HG03520 (cell line): ENCODE results near the gene OR8J3.
"Not testable (repeated sequence)": the region's sequence is repeated elsewhere in the genome, so short reads cannot be mapped to it uniquely, and the experiment has no call there.

Experiments used
- ATAC-seq: cut with Tn5 transposase; IDR thresholded peaks from one replicate; pipeline ENCODE4 v1.9.1; 2021; ENCODE audit warnings: mild to moderate bottlenecking, moderate library complexity; ENCODE audit not compliant: unreplicated experiment

OR8J3 gene

GRCh38 chr11:56140151-56140661, at the start of gene OR8J3:
OR8J3 (minus strand) TSS chr11:56140201; CDS start chr11:56137718, 2,483 bp downstream.
- ATAC-seq = no peak

DNA sequence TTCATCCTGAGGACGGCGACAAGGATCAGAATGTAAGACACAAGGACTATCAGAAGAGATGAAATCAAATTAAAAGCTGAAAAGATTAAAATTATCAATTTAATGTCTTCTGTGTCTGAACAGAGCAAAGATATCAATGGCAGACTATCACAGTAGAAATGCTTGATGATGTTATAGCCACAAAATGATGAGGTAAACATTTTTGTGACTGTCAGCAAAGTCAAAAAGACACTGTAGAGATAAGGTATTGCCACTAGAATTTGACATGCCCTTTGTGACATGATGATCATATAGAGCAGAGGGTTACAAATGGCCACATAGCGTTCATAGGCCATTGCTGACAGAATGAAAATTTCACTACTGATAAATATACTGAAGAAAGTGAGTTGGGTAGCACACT, 48.6 kb upstream of the OR8J3 start:
- no peak for ATAC-seq

GRCh38 chr11:56183459-56183858, 43.5 kb upstream of the OR8J3 start:
- ATAC-seq = no peak

GRCh38 chr11:56176318-56176717, 36.3 kb upstream of the OR8J3 start, which contains the start of gene OR5J2:
OR5J2 (plus strand) TSS chr11:56176618; CDS start chr11:56176618, 0 bp downstream.
- no peak for ATAC-seq

DNA sequence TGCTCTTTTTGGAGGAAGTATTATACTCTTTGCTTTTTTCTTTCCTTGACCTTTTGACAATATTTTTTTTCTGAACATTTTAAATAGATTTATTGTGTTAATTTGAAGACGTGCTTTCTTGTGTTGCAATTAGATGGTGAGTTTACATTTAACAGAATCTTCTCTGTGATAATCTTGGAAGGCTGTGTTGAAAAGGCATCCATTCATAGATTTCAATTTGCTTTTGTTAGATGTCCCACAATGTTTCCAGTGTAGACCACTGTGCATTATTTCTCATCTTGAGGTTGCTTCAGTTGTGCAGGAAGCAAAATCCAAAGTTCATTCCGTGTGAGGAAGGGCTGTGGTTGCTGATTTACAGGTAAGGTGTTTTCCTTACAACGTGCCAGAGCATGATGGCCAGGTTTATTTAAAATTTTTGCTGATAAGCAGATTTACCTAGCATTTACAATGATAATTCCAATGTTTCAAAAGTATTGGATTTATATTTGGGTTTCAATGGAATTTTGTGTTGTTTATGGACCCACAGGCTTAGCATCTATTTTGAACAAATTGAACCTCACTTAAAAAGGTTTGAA, 32.3 kb upstream of the OR8J3 start:
- no peak for ATAC-seq

DNA sequence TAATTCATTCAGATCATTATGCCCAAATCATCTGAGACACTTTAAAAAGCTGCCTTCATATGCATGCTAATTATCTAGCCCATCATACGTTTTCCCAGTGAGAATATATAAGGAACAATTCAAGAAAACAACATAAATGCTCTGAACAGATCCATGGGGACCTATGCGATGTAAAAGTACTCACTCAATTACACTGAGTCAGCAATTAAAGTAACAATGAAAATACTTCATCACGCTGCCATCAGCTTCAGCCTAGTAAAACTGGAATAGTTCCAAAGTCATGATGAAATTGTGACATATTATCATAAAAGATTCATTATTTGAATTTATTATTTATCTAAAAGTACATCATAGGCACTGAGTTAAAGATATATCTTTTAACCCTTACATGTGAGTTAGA, 23.8 kb upstream of the OR8J3 start:
- no peak for ATAC-seq

- no peak for ATAC-seq
Observed at GRCh38 chr11:56160217-56160616, 20.2 kb upstream of the OR8J3 start, which contains the start of gene OR8K5. OR8K5 (minus strand) TSS chr11:56160317; CDS start chr11:56160317, 0 bp downstream.

DNA sequence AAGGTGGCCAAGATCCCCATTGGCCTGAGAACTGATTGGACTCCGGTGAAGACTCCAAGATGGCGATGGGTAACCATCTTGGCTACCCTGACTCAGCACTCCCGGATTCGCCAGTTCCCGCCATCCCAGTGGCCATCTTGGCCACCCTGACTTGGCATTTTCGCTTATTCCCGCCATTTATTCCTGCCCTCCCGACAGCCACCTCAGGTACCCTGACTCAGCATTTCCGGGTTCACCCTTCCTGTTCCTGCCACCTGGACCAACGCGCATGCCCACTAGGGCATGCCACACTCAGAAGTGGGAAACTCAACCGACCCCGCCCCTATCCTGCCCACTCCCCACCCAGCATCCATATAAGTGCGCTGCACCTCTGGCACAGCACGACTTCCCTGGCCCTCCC, 12.3 kb upstream of the OR8J3 start:
- no peak for ATAC-seq

DNA sequence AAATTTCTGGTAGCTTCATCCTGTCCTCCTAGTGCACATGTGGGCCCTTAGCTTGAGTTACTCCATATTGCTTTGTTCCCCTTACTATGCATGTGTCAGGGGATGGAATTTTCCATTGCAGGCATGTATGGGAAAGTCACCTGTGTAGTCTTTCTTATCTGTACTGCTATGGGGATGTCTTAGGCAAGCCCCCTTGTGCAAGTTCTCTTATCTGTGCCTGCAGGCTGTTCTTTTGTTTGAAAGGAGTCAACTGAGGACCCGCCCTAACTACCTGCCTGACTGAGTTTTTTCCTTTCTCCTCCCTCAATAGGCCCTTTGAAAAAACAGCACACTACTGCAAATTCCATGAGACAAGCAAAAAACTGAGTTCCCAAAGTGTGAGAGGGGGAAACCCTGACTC, 11.4 kb upstream of the OR8J3 start:
- ATAC-seq = no peak

- ATAC-seq = not testable (repeated sequence)
Observed at GRCh38 chr11:56143681-56144080, 3.7 kb upstream of the OR8J3 start.

DNA sequence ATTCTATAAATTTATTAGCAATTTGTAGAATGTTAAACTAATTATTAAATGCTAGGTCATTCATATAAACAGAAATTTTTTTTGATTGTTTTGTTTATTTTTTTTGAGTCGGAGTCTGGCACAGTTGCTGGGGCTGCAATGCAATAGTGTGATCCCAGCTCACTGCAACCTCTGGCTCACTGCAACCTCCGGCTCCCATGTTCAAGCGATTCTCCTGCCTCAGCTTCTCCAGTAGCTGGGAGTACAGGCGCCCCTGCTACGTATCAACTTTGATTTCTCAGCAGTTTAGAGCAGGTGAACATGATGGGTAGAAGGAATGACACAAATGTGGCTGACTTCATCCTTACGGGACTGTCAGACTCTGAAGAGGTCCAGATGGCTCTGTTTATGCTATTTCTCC, 17.9 kb downstream of the OR8J3 start, which contains the start of gene OR8H3:
OR8H3 (plus strand) TSS at position 301 of the 400 bp plus-strand sequence; CDS start at position 301, 0 bp downstream.
- no peak for ATAC-seq

- ATAC-seq = no peak
Observed at GRCh38 chr11:56103210-56103737, 36.7 kb downstream of the OR8J3 start, which contains the start of gene OR8H2. OR8H2 (plus strand) TSS chr11:56103687; CDS start chr11:56105043, 1,356 bp downstream.

GRCh38 chr11:56093008-56093407, 47.0 kb downstream of the OR8J3 start, which contains the start of gene OR8I2:
OR8I2 (plus strand) TSS chr11:56093308; CDS start chr11:56093308, 0 bp downstream.
- no peak for ATAC-seq

DNA sequence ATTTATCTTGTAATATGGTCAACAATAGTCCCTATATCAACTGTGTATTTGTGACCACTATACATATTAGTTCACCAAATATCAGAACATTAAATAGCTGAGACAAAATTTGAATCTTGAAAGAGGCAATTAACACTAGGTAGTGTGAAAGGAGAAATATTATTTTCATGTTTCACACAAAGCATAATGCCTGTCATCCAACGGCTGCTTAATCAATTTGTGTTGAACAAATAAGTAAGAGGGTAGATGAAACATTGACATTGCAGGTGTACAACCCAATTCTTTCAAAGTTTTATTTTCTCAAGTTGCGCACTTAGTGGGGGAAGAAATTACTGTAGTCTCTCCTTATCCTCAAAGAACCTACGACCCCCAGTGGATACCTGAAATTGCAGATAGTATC, 50.3 kb downstream of the OR8J3 start:
- ATAC-seq = no peak
